GM21528 (cell line): ENCODE data around the gene TERB2.
"Not testable (repeated sequence)": the region's sequence is repeated elsewhere in the genome, so short reads cannot be mapped to it uniquely, and the experiment has no call there.

Experiments used
- ATAC-seq: cut with Tn5 transposase; IDR thresholded peaks from one replicate; pipeline ENCODE4 v1.9.1; 2021; ENCODE audit warnings: mild to moderate bottlenecking, moderate library complexity; ENCODE audit not compliant: unreplicated experiment, low FRiP score

The TERB2 gene

DNA sequence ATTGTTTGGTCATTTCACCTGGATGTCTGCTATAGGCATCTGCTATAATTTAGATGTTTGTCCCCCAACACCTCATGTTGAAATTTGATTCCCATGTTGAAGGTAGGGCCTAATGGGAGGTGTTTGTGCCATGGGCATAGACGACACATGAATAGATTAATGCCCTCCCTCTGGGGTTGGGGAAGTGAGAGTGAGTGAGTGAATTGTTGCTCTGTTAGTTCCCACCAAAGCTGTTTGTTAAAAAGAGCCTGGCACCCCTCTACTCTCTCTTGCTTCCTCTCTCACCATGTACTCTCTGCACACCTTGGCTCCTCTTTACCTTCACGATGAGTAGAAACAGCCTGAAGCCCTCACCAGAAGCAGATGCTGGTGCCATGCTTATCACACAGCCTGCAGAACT lies 42.6 kb downstream of the TERB2 start:
- no peak for ATAC-seq

DNA sequence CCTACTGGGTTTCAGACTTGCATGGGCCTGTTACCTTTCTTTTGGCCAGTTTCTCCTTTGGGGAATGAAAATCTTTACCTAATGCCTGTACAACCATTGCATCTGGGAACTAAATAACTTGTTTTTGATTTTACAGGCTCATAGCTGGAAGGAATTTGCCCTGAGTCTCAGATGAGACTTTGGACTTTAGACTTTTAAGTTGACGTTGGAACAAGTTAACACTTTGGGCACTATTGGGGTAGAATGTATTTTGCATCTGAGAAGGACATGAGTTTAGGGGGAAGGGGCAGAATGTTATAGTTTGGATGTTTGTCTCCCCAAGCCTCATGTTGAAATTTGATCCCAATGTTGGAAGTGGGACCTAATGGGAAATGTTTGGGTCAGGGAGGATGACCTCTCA lies 44.7 kb downstream of the TERB2 start:
- ATAC-seq = not testable (repeated sequence)

- ATAC-seq = not testable (repeated sequence)
These were observed 47.4 kb downstream of the TERB2 start for GRCh38 chr15:45003731-45004410.

GRCh38 chr15:45004590-45005175 lies 48.2 kb downstream of the TERB2 start:
- not testable (repeated sequence) for ATAC-seq

- ATAC-seq = no peak
These were observed 52.6 kb downstream of the TERB2 start for GRCh38 chr15:45009046-45009445.

DNA sequence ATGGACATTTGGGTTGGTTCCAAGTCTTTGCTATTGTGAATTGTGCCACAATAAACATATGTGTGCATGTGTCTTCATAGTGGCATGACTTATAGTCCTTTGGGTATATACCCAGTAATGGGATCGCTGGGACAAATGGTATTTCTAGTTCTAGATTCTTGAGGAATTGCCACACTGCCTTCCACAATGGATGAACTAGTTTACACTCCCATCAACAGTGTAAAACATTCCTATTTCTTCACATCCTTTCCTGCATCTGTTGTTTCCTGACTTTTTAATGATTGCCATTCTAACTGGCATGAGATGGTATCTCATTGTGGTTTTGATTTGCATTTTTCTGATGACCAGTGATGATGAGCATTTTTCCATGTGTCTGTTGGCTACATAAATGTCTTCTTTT lies 58.6 kb downstream of the TERB2 start:
- not testable (repeated sequence) for ATAC-seq

DNA sequence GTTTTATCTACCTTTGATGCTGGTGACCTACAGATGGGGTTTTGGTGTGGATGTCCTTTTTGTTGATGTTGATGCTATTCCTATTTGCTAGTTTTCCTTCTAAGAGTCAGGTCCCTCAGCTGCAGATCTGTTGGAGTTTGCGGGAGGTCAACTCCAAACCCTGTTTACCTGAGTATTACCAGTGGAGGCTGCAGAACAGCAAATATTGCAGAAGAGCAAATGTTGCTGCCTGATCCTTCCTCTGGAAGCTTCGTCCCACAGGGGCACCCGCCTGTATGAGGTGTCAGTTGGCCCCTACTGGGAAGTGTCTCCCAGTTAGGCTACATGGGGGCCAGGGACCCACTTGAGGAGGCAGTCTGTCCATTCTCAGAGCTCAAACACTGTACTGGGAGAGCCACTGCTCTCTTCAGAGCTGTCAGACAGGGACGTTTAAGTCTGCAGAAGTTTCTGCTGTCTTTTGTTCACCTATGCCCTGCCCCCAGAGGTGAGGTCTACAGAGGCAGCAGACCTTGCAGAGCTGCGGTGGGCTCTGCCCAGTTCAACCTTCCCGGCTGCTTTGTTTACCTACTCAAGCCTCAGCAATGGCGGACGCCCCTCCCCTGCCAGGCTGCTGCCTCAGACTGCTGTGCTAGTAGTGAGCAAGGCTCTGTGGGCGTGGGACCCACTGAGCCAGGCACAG lies 63.9 kb downstream of the TERB2 start:
- not testable (repeated sequence) for ATAC-seq

GRCh38 chr15:45020901-45021259 lies 64.4 kb downstream of the TERB2 start:
- not testable (repeated sequence) for ATAC-seq

- no peak for ATAC-seq
These were observed 64.9 kb downstream of the TERB2 start for GRCh38 chr15:45021348-45021747.

DNA sequence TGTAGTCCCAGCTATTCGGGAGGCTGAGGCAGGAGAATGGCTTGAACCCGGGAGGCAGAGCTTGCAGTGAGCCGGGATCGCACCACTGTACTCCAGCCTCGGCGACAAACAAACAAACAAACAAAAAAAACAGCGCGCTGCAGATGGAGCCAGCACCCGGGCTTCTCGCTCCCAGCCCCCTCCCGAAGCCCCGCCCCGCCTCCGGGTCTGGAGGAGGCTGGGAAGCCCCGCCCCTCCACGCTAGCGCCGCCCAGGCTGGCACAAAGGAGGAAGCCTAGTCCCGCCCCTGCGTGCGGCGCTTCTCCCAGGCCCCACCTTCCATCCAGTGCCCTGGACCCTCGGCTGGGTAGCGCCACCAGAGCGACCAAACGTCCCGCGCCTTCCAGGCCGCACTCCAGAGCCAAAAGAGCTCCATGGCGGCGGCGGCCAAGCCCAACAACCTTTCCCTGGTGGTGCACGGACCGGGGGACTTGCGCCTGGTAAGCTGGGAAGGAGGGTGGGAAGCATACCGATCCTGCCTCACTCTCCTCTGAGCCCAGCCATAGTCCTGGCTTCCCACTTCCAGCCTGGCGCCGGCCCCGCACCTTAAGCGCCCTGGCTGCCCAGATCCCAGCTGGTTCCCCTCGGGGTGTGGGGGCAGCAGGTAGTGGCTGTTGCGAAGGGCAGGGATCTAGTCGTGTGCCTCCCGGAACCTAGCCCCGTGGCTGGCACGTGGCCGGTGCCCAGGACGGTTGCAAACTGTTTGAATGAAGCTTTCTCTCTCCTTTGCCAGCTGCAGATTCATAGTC lies 66.6 kb downstream of the TERB2 start, which contains the start of gene SORD:
TSS of gene SORD (plus strand) at position 325 of the 788 bp plus-strand sequence. CDS start at position 414, 89 bp downstream.
- ATAC-seq = peak; percentile 95

DNA sequence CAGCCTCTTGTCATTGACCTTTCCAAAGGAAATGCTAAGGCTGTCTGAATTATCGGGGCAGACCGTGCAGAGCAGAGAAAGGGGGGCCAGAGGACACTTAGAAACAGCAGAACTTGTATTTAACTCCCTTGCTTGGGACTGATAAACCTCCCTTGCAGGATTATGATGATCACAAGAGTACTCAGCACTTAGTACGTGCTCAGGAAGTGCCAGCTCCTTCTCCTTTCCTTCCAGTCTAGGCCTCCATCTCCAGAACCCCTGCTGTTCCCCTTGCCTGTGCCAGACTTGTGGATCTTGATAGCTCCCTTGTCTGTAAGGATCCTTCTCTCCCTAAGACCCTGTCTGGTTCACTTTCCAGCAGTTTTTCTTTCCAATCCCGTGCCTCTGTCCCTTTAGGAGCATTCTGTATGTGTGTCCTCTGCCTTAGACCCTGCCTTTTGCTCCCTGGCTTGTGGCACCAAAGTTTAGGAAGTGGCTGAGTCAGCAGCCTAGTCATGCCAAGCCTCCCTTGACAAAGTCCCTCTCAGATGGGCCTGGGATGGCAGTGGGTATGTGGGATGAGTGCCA lies 67.3 kb downstream of the TERB2 start:
- ATAC-seq = peak; percentile 5

DNA sequence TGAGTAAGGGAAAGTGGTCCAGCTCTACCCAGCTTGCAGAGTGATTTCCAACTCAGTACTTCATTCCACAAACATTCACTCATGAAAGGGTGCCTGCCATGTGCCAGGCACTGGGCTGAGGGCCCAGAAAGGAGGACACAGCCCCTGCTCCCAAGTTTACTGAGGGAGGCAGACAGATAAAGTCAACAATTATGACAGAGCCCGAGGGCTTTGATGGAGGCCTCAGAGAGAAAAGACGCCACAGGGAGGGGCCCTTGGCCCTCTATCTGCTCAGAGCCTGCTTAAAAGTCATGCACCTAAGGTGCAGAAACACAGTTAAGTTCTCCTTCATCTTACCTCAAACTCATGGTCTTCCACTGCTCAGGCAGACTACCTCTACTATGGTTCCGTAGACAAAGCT lies 68.2 kb downstream of the TERB2 start:
- ATAC-seq = not testable (repeated sequence)

- ATAC-seq = not testable (repeated sequence)
These were observed 69.1 kb downstream of the TERB2 start for GRCh38 chr15:45025627-45026026.

DNA sequence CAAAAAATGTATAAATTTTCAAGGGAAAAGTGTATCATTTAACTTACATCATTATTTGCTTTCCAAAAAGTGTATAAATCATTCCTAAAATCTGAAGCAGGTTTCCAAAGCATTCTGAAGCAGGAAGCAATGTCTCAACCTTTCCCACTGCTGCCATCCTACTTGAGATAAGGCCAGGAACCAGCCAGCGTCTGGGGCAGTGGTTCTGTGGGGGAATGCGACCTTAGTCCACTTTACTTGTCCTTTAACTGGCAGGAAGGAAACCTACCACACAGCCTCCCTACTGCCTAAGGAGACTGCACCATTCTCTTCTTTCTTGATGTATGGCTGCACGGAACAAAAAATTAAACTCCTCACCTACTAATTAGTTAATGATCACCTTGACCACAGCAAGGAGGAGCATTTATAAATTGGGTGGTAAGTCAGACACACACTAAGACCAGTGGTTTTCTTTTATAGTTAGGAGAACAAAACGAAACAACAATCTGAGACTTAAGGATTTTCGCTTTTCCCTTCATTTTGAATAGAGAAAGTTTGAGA lies 70.2 kb downstream of the TERB2 start:
- ATAC-seq = no peak

GRCh38 chr15:45027220-45027619 lies 70.7 kb downstream of the TERB2 start:
- no peak for ATAC-seq
